DMS53 (cell line): ENCODE data around the gene KCTD4.
A peak's percentile ranks its signal among the peaks of the same experiment; 100 is the strongest.
"Not testable (repeated sequence)": the region's sequence is repeated elsewhere in the genome, so short reads cannot be mapped to it uniquely, and the experiment has no call there.

ENCODE experiments used
- DNase-seq: peaks from one replicate; lab custom pipeline; 2025; lab: John Stamatoyannopoulos, UW

Gene KCTD4

GRCh38 chr13:45215392-45216077 lies 14.7 kb upstream of the KCTD4 start:
- no peak for DNase-seq

GRCh38 chr13:45209229-45209628 lies 8.4 kb upstream of the KCTD4 start:
- DNase-seq = peak; percentile 16

DNA sequence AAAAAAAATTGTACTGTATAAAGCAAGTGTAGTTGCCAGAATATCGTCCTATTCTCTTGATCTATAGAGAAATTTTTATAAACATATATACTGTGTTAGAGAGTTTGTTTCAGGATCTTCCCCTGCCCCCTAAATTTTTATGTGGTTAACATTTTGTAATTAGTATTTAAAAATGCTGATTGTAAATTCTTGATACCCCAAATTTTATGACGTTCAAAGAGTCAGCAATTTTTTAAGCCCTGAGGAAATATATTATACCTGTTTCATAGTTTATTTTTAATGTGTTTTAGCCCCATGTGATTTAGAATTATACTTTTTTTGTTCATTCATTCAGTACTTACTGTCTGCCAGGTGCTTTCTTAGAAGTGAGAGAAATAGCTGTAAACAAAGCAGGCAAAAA lies 7.3 kb upstream of the KCTD4 start:
- no peak for DNase-seq

DNA sequence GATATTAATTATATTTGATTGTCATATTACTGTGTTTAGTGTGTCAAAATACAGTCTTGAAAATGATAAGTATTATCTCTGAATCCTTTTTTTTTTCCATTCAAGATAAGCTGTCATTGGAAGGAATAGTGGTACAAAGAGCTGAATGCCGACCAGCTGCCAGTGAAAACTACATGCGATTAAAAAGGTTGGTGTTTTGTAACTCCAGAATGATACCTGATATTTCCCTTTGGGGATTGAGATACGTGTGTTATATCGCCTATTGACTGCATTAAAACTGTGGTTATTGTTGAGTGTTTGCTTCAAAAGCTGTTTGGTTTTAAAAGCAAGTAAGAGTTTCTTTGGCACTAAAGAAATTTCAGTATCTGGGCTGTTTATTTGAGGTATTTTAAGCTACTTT lies 6.5 kb upstream of the KCTD4 start:
- DNase-seq = no peak

DNA sequence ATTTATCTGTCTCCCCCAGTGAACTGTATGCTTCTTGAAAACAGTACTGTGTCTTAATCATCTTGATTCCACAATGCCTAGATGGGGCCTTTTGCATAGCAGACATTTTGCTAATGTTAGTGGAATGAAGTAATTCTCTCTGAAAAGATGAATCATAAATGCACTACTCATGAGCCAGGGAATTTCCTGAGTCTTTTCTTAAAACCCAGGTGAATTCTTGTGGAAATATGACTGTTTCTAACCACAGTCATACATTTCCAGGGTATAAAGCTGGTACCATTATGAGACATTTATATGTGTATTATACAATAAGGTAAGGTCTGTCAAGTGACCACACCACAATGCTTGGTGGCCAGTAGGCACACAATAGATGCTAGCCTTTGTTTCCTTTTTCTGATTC lies 5.5 kb upstream of the KCTD4 start:
- no peak for DNase-seq

- DNase-seq = no peak
Observed at GRCh38 chr13:45205124-45205523, 4.3 kb upstream of the KCTD4 start.

DNA sequence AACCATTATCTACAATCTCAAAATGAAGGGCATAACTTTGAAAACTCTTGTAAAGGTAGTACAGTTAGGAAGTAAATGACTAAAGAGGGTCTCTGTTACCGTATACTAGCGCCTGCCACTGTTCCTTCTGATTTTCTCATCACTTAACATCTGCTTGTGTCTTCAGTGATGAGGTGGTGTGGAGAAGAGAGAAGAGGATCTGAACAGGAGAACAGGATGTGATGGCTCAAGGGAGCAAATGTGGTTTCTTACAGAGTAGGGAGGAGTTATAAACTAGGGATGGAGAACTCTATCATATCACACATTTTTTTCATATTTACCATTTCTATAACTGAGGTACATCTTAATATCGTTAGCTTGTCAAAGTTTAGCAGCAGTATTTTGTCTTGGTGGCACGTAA lies 1.1 kb downstream of the KCTD4 start:
- no peak for DNase-seq

DNA sequence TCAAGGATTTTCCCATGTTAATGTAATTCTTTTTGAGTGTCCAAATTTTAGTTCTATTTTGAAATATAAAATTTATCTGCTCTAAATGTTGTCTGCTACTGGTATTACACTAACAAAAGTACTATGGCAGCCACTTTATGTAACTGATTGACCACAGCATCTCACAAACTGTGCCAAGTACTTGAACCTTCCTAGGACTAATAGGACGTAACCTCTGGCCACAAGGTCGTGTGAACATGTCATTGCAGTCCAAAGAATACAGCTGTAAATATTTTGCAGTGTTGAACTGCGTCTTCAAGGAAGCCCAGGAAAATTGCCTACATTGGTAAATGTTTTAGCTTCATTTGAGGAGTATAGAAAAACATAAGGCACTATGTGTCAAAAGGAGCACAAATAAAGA lies 1.9 kb downstream of the KCTD4 start:
- no peak for DNase-seq

DNA sequence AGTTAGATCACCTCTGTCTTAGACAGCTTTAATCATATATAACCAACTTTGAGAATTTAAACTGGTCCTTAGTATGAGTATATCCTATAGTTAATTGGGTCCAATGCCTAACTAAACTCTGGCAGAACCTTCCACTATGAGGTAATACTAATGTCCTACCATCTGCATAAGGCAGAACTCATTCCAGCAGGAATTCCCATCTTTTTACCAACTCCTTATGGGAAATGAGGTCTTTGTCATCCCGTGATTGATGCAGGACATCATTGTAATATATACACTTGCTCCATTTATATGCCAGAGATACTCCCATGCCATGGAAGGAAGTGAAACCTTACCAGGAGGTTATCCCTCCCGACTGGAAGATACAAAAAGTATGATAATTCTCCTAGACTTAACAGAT lies 2.8 kb downstream of the KCTD4 start:
- no peak for DNase-seq

DNA sequence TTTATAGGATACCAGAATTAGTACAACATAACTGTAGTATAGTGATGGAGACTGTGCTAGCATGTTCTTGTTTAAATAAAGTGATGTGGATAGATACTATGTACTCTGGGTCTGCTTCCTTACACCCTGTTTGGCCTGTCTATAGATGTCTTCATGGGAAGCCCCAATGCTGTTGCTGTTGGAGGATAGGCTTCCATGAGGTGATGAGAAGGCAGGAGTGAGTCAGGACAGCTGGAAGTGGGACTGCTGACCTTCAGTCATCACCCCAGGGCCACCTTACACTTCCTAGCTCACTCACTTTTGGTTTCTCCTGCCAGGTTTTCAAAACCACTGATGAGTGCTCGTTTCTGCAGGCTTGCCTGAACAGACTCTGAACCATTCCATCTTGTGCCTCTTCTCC lies 4.2 kb downstream of the KCTD4 start:
- no peak for DNase-seq

- DNase-seq = no peak
Observed at GRCh38 chr13:45196096-45196495, 4.7 kb downstream of the KCTD4 start.

DNA sequence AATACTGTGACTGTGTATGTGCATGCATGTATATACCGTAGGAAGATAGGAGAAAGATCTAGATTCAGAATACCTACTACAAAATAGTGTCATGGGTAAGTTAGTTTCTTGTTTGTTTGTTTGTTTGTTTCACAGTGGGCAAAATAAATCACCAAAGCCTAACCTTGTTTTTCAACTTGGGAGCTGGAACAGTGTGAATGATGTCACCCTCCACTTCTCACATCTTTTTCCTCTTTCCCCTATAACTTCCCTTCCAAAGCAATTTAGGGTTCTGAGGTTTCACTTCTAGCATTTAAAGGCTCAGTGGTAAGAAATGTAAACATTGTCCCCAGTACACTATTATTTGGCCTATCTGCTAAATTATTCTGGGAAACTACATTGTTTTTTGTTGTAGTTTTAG lies 5.4 kb downstream of the KCTD4 start:
- no peak for DNase-seq

DNA sequence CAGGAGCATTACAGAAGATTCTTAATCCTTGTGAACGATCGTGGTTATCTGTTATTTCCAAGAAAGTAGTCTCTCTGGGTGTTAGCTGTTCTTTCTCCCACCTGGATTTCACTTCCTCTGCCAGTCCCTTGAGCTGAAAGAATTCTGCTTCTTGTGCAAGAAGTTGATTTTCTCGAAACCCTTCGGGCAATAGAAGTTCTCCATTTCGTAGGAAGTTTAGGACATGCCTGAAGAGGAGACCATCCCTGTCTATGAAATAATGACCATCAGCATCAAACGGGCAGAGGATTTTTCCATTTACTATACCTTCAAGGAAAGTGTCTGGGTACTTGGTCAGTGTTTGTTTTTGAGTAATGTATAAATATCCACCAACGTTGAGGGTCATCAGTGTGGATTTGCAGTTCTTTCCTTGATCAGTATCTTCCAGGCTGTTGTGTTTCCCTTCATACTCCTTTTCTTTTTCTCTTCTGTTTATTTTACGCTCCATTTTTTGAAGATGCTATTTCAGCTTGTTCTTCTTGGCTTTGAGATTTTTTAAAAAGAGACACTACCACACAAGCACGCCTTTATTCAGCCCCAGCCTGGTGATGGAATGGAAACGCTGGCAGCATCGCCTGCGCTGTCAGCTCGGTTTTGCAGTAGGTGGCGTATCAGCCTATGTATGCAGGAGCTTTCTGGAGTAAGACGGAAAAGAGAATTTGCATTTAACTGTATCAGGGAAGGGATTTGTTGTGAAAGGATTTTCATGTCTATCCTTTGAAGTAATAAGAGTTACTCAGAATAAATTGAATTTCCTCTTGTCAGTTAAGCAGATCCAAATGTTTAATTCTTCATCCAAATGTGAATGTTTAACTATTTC lies 6.5 kb downstream of the KCTD4 start:
- DNase-seq = no peak

DNA sequence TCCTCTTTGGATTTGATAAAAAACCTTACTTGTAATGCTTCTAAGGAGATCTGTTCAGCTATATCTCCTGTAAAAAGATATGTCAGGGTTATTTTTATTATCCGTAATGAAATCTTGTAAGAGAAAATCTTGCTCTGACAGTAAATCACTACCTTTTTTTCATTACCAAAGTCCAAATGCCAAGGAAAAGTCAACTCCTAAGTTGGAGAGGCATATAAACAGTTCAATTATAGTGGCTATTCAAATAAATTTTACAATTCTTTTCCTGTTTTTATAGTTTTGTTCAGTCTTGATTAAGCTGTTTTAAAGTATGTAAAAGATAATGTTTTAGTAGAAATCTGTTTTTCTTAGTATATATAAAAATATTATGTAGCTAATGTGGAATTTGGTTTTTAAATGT lies 9.0 kb downstream of the KCTD4 start:
- no peak for DNase-seq

DNA sequence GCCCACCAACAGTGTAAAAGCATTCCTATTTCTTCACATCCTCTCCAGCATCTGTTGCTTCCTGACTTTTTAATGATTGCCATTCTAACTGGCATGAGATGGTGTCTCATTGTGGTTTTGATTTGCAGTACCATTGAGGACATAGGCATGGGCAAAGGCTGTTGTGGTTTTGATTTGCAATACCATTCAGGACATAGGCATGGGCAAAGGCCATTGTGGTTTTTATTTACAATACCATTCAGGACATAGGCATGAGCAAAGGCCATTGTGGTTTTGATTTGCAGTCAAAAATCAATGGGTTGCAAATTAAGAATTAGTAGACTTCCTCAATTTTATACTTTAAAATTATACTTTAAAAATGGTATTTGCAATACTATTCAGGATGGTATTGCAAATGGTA lies 11.3 kb downstream of the KCTD4 start:
- not testable (repeated sequence) for DNase-seq

DNA sequence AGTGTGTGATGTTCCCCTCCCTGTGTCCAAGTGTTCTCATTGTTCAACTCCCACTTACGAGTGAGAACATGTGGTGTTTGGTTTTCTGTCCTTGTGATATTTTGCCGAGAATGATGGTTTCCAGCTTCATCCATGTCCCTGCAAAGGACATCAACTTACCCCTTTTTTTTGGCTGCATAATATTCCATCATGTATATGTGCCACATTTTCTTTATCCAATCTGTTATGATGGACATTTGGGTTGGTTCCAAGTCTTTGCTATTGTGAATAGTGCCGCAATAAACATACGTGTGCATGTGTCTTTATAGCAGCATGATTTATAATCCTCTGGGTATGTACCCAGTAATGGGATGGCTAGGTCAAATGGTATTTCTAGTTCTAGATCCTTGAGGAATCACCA lies 11.8 kb downstream of the KCTD4 start:
- DNase-seq = not testable (repeated sequence)

DNA sequence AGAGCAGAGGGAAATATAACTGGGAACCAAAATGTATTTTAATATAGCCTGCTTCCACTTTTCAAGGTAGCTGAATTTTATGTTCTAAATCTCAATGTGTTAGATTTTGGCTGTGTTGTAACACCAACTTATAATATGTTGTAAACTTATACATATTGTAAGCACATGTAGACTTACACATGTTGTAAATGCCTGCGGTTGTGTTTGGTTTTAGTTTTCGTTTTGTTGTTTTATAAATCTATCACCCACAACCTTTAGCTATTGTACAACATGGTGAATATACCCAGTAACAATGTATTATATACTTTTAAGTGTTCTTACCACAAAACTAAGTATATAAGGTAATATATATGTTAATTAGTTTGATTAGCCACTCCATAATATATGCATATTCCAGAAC lies 15.6 kb downstream of the KCTD4 start:
- no peak for DNase-seq

- no peak for DNase-seq
Observed at GRCh38 chr13:45184693-45185092, 16.2 kb downstream of the KCTD4 start.

DNA sequence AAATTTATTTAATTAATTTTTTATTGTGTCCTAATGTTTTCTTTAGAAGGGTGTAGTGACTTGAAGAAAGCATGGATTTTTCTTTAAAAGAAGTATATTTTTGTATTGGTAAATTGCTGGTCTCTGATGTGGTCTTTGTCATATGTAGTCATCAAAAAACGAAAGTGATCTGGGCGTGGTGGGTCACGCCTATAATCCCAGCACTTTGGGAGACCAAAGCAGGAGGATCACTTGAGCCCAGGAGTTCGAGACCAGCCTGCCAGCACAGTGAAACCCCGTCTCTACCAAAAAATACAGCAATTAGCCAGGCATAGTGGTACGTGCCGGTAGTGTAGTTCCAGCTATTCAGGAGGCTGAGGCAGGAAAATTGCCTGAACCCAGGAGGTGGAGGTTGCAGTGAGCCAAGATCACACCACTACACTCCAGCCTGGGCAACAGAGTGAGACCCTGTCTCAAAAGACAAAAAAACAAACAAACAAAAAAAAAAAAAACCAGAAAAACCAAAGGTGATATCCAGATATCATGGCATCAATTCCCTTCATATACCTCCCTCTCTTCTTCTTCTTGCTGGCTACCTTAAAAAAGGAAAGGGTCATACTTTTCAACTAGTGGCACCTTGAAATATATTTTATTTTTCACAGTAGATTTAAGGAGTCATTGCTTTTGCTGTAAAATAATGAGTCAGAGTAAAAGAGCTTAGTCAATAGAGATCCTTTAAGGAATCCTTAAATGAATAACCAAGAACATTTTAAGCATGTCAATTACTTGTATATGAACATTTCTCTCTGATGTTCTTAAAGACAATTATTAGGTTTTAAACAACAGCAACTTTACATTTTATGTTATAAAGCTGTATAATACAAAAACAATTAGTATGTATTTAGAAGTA lies 19.9 kb downstream of the KCTD4 start:
- DNase-seq = no peak

GRCh38 chr13:45180303-45180702 lies 20.5 kb downstream of the KCTD4 start:
- DNase-seq = no peak

GRCh38 chr13:45179428-45179827 lies 21.4 kb downstream of the KCTD4 start:
- DNase-seq = no peak

- DNase-seq = no peak
Observed at GRCh38 chr13:45178349-45179162, 22.3 kb downstream of the KCTD4 start.
